GM21381 (cell line): Measurements from ENCODE around the gene GCHFR.

ENCODE experiments used
- ATAC-seq: cut with Tn5 transposase; IDR thresholded peaks from one replicate; pipeline ENCODE4 v1.9.1; 2021; ENCODE audit warnings: mild to moderate bottlenecking, moderate library complexity; ENCODE audit not compliant: unreplicated experiment

GCHFR gene

DNA sequence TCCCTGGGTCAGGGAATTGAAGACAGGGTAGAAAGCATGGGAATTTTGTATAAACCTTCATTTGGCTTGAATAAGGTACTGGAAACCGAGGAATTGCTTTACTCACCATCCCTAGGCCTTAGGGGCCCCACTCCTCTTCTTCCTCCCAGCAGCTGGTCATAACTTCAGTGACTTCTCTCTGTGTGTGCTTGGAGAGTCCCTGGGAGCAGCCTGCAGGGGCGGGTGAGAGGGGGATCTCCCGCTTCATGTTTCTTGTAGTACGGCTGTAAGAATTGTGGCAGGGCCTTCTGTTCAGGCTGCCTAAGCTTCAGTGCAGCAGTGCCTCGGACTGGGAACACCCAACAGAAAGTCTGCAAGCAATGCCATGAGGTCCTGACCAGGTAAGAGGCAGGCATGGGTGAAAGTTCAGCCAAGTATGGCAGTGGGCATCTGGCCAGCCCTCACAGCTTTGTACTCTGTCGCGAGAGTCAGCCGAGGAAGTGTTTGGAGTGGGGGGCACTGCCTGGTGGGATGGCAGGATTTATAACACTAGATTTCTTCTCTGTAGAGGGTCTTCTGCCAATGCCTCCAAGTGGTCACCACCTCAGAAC, 45.1 kb downstream of the GCHFR start:
- no peak for ATAC-seq

DNA sequence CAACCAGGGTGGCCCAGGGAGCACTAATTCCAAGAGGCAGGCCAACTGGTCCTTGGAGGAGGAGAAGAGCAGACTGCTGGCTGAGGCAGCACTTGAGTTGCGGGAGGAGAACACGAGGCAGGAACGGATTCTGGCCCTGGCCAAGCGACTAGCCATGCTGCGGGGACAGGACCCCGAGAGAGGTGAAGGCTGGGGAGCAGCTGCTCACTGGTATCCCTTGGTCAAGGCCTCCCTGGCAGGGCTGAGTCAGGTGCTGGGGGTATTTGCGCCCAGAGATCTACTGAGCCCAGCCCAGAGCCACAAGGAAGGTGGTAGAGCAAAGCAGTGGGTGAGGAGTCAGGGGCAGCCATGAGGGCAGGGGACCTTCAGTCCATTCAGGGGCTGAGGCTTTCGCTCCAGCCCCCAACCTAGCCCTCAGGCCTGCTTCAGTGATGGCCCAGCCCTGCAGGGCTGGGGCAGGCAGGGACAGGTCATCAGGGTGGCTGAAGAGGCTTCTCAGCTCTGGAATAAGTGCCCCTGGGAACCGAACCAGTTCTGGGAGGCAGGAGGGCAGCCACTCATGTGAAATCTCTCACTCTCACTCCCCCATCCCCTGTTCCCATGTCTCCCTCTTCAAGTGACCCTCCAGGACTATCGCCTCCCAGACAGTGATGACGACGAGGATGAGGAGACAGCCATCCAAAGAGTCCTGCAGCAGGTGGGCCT, 49.0 kb downstream of the GCHFR start:
- no peak for ATAC-seq

DNA sequence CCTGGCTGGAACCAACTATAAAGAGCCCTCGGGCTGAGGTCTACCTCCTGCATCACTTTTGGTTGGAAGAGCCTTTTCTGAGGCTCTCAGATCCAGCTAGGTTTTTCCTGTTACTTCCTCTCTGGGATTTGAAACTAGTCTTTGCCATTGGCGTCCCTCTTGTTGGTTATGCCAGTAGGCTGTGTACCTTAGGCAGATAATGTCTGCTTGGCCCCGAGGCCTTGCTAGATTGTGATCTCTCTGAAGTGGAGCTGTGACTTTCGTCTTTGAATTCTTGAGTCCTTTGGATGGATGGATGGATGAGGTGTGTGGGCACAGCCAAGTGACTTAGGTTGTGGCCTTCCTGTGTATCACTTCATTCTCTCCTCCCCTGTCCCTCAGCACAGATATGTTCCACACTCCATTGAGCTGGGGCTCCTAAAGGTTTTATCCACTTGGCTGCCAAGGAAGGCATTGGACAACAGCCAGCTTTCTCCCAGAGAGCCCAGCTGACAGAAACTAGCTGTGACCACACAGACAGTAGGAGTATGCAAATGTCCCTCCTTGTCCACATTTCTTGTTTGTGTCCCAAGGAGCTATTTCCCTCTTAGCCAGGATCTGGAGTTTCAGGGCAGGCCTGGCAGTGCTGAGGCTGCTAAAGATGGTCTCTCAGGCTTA, 51.3 kb downstream of the GCHFR start:
- ATAC-seq, result no peak
